IPS-NIHi7 (cell line): ENCODE results near the gene KRABD2.
A peak's percentile ranks its signal among the peaks of the same experiment; 100 is the strongest.
"Not testable (repeated sequence)": the region's sequence is repeated elsewhere in the genome, so short reads cannot be mapped to it uniquely, and the experiment has no call there.

Experiments
- DNase-seq: peaks from one replicate; pipeline ENCODE4 v3.0.0; 2012; ENCODE audit warnings: mixed read lengths; ENCODE audit errors: extremely low spot score

Gene KRABD2

GRCh38 chr17:8376271-8377067 lies at the start of gene KRABD2:
Gene KRABD2, minus strand, starts transcription at chr17:8376704.
- peak; percentile 98 for DNase-seq

- no peak for DNase-seq
Observed at GRCh38 chr17:8421571-8421970, 45.1 kb upstream of the KRABD2 start.

GRCh38 chr17:8420041-8420934 lies 43.8 kb upstream of the KRABD2 start:
- DNase-seq: no peak

GRCh38 chr17:8419305-8419704 lies 42.8 kb upstream of the KRABD2 start:
- no peak for DNase-seq

- no peak for DNase-seq
Observed at GRCh38 chr17:8418471-8418870, 42.0 kb upstream of the KRABD2 start.

- no peak for DNase-seq
Observed at GRCh38 chr17:8417806-8418205, 41.3 kb upstream of the KRABD2 start.

- no peak for DNase-seq
Observed at GRCh38 chr17:8413938-8414337, 37.4 kb upstream of the KRABD2 start.

- DNase-seq: no peak
Observed at GRCh38 chr17:8413328-8413727, 36.8 kb upstream of the KRABD2 start.

- no peak for DNase-seq
Observed at GRCh38 chr17:8412089-8412488, 35.6 kb upstream of the KRABD2 start.

GRCh38 chr17:8410883-8411238 lies 34.4 kb upstream of the KRABD2 start:
- DNase-seq: no peak

GRCh38 chr17:8409966-8410882 lies 33.7 kb upstream of the KRABD2 start:
- peak; percentile 87 for DNase-seq

- peak; percentile 28 for DNase-seq
Observed at GRCh38 chr17:8408371-8408770, 31.9 kb upstream of the KRABD2 start.

GRCh38 chr17:8406174-8406573 lies 29.7 kb upstream of the KRABD2 start:
- no peak for DNase-seq

- no peak for DNase-seq
Observed at GRCh38 chr17:8405499-8406016, 29.1 kb upstream of the KRABD2 start.

- no peak for DNase-seq
Observed at GRCh38 chr17:8402921-8403536, 26.5 kb upstream of the KRABD2 start.

GRCh38 chr17:8401107-8401506 lies 24.6 kb upstream of the KRABD2 start:
- DNase-seq: no peak

- no peak for DNase-seq
Observed at GRCh38 chr17:8398980-8399379, 22.5 kb upstream of the KRABD2 start.

GRCh38 chr17:8397636-8398035 lies 21.1 kb upstream of the KRABD2 start, which contains the start of gene RNF222:
Gene RNF222, minus strand, starts transcription at chr17:8397827. Its CDS starts 4,366 bp downstream, at chr17:8393461.
- DNase-seq: no peak

- not testable (repeated sequence) for DNase-seq
Observed at GRCh38 chr17:8394497-8394896, 18.0 kb upstream of the KRABD2 start.

- DNase-seq: no peak
Observed at GRCh38 chr17:8393470-8394231, 17.1 kb upstream of the KRABD2 start.
